ENCODE data around the gene OR6K6.

Gene OR6K6, protein sequence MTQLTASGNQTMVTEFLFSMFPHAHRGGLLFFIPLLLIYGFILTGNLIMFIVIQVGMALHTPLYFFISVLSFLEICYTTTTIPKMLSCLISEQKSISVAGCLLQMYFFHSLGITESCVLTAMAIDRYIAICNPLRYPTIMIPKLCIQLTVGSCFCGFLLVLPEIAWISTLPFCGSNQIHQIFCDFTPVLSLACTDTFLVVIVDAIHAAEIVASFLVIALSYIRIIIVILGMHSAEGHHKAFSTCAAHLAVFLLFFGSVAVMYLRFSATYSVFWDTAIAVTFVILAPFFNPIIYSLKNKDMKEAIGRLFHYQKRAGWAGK

DNA sequence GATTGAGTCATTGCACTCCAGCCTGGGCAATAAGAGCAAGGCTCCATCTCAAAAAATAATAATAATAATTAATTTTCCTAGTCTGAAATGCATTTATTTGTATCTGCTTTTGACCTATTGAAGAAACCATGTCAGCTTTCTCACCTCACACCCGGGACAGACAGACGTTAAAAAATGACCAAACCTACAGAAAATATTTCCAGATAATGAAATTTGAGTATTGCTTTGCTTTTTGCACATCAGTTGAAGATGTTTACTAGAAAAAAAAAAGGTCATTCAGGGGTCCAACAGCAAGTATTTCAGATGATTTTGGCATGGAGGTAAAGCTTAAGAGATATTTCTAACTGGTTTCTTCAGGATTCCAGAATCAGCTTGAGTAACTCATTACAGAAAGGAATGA, at the start of gene OR6K6:
Gene OR6K6 (plus strand): TSS at position 301 of the 400 bp plus-strand sequence. CDS start 168 bp downstream, outside the sequence.
- TF ChIP-seq, protein P1, sequence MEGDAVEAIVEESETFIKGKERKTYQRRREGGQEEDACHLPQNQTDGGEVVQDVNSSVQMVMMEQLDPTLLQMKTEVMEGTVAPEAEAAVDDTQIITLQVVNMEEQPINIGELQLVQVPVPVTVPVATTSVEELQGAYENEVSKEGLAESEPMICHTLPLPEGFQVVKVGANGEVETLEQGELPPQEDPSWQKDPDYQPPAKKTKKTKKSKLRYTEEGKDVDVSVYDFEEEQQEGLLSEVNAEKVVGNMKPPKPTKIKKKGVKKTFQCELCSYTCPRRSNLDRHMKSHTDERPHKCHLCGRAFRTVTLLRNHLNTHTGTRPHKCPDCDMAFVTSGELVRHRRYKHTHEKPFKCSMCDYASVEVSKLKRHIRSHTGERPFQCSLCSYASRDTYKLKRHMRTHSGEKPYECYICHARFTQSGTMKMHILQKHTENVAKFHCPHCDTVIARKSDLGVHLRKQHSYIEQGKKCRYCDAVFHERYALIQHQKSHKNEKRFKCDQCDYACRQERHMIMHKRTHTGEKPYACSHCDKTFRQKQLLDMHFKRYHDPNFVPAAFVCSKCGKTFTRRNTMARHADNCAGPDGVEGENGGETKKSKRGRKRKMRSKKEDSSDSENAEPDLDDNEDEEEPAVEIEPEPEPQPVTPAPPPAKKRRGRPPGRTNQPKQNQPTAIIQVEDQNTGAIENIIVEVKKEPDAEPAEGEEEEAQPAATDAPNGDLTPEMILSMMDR (conservative IDR thresholded peaks at IDR 0.05; ENCODE audit: low read depth, low read length): no peak
- no peak for DNase-seq (ENCODE audit: low read depth)
- H3K4me3 ChIP-seq (ENCODE audit: low read depth, low read length): no peak within 1 kb of the TSS

DNA sequence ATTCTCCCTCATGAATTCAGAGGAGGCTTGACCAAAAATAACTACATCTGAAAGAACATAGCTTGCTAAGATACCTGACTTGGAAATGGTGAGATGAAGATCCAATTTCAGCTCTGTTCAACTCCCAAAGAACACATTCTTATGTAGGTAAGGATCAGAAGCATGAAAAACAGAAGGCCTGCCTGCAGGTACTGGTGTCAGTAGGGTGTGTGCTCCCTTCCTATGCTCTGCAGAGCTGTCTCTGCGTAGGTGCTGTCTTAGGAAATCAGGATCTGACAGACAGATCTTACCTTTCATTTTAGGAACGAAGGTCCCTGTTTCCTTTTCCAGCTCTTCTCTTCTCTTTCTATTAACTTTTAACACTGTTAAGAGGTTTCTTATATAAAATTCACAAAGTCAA, 48.4 kb upstream of the OR6K6 start:
- TF ChIP-seq, protein P1 (conservative IDR thresholded peaks at IDR 0.05; ENCODE audit: low read depth, low read length): no peak
- H3K4me3 ChIP-seq (ENCODE audit: low read depth, low read length): no peak overlapping the region
- no peak for DNase-seq (ENCODE audit: low read depth)

DNA sequence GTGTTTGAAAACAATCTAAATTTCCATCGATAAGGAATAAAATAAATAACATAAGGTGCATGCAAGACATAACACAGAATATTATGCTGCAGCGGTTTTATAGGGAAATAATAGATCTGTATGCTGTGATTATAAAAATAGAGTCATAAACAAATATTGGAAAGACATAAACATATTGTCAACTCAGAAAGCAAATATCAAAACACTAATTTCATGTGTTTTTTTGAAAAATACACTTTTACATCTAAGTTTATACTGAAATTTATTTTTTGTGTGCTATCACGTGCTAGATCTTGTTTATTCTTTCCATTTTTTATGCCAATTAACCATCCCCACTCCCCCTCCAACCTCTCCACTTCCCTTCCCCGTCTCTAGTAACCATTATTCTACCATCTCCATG, 43.4 kb upstream of the OR6K6 start:
- DNase-seq (ENCODE audit: low read depth): no peak
- TF ChIP-seq, protein P1 (conservative IDR thresholded peaks at IDR 0.05; ENCODE audit: low read depth, low read length): no peak
- no peak overlapping the region for H3K4me3 ChIP-seq (ENCODE audit: low read depth, low read length)

DNA sequence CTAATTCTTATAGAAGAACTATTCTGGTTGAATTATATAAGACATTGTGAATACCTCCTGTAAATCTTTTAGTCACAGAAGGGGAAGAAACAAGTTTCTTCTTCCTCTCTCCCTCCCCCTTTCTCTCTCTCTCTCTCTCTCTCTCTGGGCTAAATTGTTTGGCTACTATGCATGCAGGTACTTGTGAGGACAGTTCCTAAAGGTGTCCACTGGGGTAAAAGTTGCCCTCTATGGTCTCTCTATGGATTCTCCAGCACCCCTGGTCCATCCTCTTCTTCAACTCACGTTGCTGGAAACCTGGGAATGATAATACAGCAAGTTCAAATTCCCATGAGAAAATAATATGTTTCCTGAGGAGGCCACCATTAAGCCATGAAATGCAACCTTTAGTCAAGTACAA, 39.8 kb upstream of the OR6K6 start:
- TF ChIP-seq, protein P1 (conservative IDR thresholded peaks at IDR 0.05; ENCODE audit: low read depth, low read length): no peak
- H3K4me3 ChIP-seq (ENCODE audit: low read depth, low read length): no peak overlapping the region
- no peak for DNase-seq (ENCODE audit: low read depth)

DNA sequence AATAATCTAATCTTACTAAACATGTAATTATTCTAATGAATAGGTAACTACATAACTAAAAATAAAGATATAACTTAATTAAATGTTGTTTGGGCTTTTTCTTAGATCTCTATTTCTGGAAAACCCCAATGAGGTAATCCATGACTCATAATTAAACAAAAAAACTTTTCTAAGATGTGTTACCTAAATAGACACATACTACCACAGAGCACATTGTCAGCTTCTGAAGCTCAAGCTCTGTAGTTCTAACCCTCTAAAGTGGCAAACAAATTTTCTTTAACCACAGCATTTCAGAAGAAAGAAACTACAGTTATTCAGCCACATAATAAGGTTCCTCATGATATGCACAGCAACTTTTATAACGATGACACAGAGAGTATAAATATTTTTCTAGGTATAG, 38.2 kb upstream of the OR6K6 start:
- H3K4me3 ChIP-seq (ENCODE audit: low read depth, low read length): no peak overlapping the region
- DNase-seq (ENCODE audit: low read depth): no peak
- TF ChIP-seq, protein P1 (conservative IDR thresholded peaks at IDR 0.05; ENCODE audit: low read depth, low read length): no peak

DNA sequence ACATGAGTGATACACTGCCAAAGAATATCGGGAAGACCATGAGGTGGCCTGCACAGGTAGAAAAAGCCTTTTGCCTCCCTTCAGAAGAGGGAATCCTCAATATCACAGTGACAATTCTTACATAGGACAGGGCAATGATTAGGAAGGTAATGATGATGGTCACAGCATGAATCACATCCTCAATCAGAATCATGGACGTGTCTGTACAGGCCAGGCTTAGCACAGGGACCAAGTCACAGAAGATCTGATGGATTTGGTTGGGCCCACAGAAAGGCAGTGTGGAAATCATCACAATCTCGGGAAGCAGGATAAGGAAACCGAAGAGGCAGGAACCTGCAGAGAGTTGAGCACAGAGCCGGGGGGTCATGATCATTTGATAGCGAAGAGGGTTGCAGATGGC, 37.2 kb upstream of the OR6K6 start:
- no peak overlapping the region for H3K4me3 ChIP-seq (ENCODE audit: low read depth, low read length)
- TF ChIP-seq, protein P1 (conservative IDR thresholded peaks at IDR 0.05; ENCODE audit: low read depth, low read length): no peak
- no peak for DNase-seq (ENCODE audit: low read depth)

DNA sequence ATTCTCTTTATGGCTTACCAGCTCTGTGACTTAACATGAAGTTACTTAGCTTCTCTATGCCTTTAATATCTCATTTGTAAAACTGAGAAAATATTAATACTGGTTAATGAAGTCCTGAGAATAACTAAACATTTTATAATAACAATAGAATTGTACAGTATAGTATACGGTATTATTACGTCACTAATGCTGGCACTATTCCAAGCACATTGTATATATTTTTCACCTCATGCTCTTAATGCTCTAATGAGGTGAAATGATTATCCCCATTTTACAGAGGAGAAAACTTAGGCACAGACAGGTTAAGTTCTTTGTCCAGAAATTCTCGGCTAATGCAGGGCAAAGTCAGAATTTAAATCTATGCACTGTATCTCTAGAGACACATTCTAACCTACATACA, 34.9 kb upstream of the OR6K6 start:
- TF ChIP-seq, protein P1 (conservative IDR thresholded peaks at IDR 0.05; ENCODE audit: low read depth, low read length): no peak
- DNase-seq (ENCODE audit: low read depth): no peak
- H3K4me3 ChIP-seq (ENCODE audit: low read depth, low read length): no peak overlapping the region
